ENCODE measurements around the gene MCM9. TPM values are rescaled to one million over a fixed set of nuclear protein-coding genes. Genes with fewer than 3 reads are reported as not detected.

The MCM9 gene
- total RNA-seq, 1 donor from 2014 or later: 18.0 TPM

DNA sequence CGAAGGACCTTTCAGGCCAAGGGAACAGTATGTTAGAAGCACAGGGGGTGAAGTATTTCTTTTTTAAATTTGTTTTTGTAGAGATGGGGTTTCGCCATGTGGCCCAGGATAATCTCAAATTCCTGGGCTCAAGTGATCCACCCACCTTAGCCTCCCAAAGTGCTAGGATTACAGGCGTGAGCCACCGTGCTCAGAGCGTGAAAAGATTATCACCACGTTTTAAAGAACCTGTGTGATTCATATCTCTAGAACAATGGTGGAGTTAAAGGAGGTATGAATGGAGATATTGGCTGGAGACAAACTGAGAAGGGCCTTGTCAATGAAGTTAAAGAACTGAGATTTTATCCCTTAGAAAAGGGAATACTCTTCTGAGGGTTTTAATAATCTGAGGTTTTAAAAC lies 31.3 kb downstream of the MCM9 start:
- Mint-ChIP-seq H3K27me3 (ENCODE audit: unreplicated experiment) (no peaks in the 10 kb centered on the region), H3K4me3 (ENCODE audit: unreplicated experiment) (no peak overlapping the region), H3K9me3 (ENCODE audit: unreplicated experiment) (no peaks in the 10 kb centered on the region), H3K36me3 (ENCODE audit: unreplicated experiment) (peaks cover 5% of the 10 kb centered on the region), H3K27ac (ENCODE audit: unreplicated experiment) (peak overlapping the region; percentile 31), H3K4me1 (ENCODE audit: low read depth, unreplicated experiment) (peaks cover 39% of the 10 kb centered on the region)
- no peak for TF ChIP-seq CTCF (IDR thresholded peaks at IDR 0.05; ENCODE audit: partially characterized antibody, unreplicated experiment)
- no peak for DNase-seq

DNA sequence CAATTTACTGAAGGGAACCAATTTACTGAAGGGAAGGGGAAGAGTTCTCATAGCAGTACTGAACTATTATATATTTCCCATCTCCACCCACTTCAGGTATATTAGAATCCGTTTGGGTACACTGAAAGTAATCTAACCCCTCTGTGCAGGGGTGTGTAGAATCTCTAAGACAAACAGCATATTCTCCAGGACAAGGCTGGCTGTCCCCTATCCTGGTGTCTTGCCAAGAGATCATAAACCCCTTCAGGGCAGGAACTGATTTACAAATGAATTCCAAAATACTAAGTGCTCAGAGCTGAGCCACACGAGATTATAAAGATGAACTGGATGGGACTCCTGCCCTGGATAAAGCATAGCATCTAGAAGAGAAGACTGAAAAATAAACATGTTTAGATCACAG lies 31.8 kb downstream of the MCM9 start:
- H3K27ac Mint-ChIP-seq (ENCODE audit: unreplicated experiment): peak overlapping the region; percentile 31
- no peak for DNase-seq
- no peaks in the 10 kb centered on the region for H3K9me3 Mint-ChIP-seq (ENCODE audit: unreplicated experiment)
- no peaks in the 10 kb centered on the region for H3K27me3 Mint-ChIP-seq (ENCODE audit: unreplicated experiment)
- H3K4me3 Mint-ChIP-seq (ENCODE audit: unreplicated experiment): no peak overlapping the region
- no peak for TF ChIP-seq CTCF (IDR thresholded peaks at IDR 0.05; ENCODE audit: partially characterized antibody, unreplicated experiment)
- H3K36me3 Mint-ChIP-seq (ENCODE audit: unreplicated experiment): peaks cover 5% of the 10 kb centered on the region
- H3K4me1 Mint-ChIP-seq (ENCODE audit: low read depth, unreplicated experiment): peaks cover 41% of the 10 kb centered on the region

- Mint-ChIP-seq H3K36me3 (ENCODE audit: unreplicated experiment) (peaks cover 5% of the 10 kb centered on the region), H3K4me1 (ENCODE audit: low read depth, unreplicated experiment) (peaks cover 44% of the 10 kb centered on the region), H3K27me3 (ENCODE audit: unreplicated experiment) (no peaks in the 10 kb centered on the region), H3K4me3 (ENCODE audit: unreplicated experiment) (peak overlapping the region; percentile 11), H3K27ac (ENCODE audit: unreplicated experiment) (peak overlapping the region; percentile 31), H3K9me3 (ENCODE audit: unreplicated experiment) (no peaks in the 10 kb centered on the region)
- TF ChIP-seq CTCF (IDR thresholded peaks at IDR 0.05; ENCODE audit: partially characterized antibody, unreplicated experiment): no peak
- no peak for DNase-seq
Observed at GRCh38 chr6:118902726-118903125, 32.2 kb downstream of the MCM9 start.

GRCh38 chr6:118899948-118900347 lies 35.0 kb downstream of the MCM9 start:
- no peak for DNase-seq
- no peaks in the 10 kb centered on the region for H3K36me3 Mint-ChIP-seq (ENCODE audit: unreplicated experiment)

GRCh38 chr6:118897386-118897785 lies 37.6 kb downstream of the MCM9 start:
- no peak for TF ChIP-seq CTCF (IDR thresholded peaks at IDR 0.05; ENCODE audit: partially characterized antibody, unreplicated experiment)
- H3K27me3 Mint-ChIP-seq (ENCODE audit: unreplicated experiment): peaks cover 9% of the 10 kb centered on the region
- H3K9me3 Mint-ChIP-seq (ENCODE audit: unreplicated experiment): peaks cover 13% of the 10 kb centered on the region
- H3K4me3 Mint-ChIP-seq (ENCODE audit: unreplicated experiment): peak overlapping the region; percentile 89
- H3K36me3 Mint-ChIP-seq (ENCODE audit: unreplicated experiment): no peaks in the 10 kb centered on the region
- peaks cover 44% of the 10 kb centered on the region for H3K4me1 Mint-ChIP-seq (ENCODE audit: low read depth, unreplicated experiment)
- no peak for DNase-seq
- H3K27ac Mint-ChIP-seq (ENCODE audit: unreplicated experiment): peak overlapping the region; percentile 22

More at GRCh38 chr6:118899948-118900347, 35.0 kb downstream of the MCM9 start:
- Mint-ChIP-seq H3K27me3 (ENCODE audit: unreplicated experiment) (no peaks in the 10 kb centered on the region), H3K9me3 (ENCODE audit: unreplicated experiment) (peaks cover 6% of the 10 kb centered on the region), H3K27ac (ENCODE audit: unreplicated experiment) (no peak overlapping the region), H3K4me3 (ENCODE audit: unreplicated experiment) (peak overlapping the region; percentile 83), H3K4me1 (ENCODE audit: low read depth, unreplicated experiment) (peaks cover 44% of the 10 kb centered on the region)
- no peak for TF ChIP-seq CTCF (IDR thresholded peaks at IDR 0.05; ENCODE audit: partially characterized antibody, unreplicated experiment)
